ENCODE results near the gene ADAMTS14. TPM values are rescaled to one million over a fixed set of nuclear protein-coding genes. Genes with fewer than 3 reads are reported as not detected.

The ADAMTS14 gene
- polyA plus RNA-seq, 3 donors = 0.05 TPM; not detected in 2

DNA sequence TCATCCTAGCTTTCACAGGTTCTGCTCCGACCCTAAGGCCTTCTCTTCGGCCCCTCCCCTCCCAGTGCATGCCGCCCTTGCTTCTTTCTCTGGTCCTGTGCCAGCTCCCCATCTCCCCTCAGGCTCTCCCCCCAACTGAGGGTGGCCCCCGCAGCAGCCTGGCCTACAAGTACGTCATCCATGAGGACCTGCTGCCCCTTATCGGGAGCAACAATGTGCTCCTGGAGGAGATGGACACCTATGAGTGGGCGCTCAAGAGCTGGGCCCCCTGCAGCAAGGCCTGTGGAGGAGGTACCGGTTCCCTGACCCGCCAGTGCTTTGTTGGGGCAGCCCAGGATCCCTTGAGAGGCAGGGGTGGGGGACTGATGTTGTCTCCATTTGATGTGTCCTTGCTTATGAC is 79.0 kb downstream of the ADAMTS14 start:
- intact Hi-C loops (cut with micrococcal nuclease) = no loop called here

DNA sequence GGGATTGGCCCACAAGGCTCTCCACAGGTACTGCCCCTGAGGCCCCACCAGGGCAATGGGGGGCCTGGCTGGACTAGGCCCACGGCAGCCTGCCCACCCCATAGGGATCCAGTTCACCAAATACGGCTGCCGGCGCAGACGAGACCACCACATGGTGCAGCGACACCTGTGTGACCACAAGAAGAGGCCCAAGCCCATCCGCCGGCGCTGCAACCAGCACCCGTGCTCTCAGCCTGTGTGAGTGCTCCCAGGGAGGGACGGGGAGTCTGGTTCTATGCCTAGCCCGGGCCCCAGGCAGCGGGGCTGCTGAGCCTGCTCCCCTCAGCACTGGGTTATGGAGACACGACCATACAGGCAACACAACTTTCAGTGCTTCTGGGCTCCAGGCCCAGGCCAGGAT is 79.7 kb downstream of the ADAMTS14 start:
- WGBS (ENCODE audit: insufficient coverage) = 97% methylated on average over 14 of the region's 14 CpGs

More for the DNA sequence above, 79.0 kb downstream of the ADAMTS14 start:
- H3K27ac ChIP-seq (ENCODE audit: low read depth in 1 of 2, low read length in 2 of 2) = no peak overlapping the region
- 99% methylated on average over 7 of the region's 9 CpGs for WGBS (ENCODE audit: insufficient coverage)
- no peaks in the 10 kb centered on the region for H3K9me3 ChIP-seq (replicated peaks in 1 of 2; ENCODE audit: control insufficient read depth in 1 of 2, insufficient read depth in 1 of 2, low read length in 2 of 2)
- H4K20me1 ChIP-seq (ENCODE audit: insufficient read depth, low read length) = no peaks in the 10 kb centered on the region
- H3K4me1 Mint-ChIP-seq = peaks cover 5% of the 10 kb centered on the region
- peaks cover 0 to 2% (median 0%) of the 10 kb centered on the region in 7 donors for H3K9me3 Mint-ChIP-seq
- H3K4me2 ChIP-seq (replicated peaks; ENCODE audit: extremely low read depth, low read length, poor library complexity, severe bottlenecking) = no peak overlapping the region
- no peak overlapping the region for H3K4me3 ChIP-seq (replicated peaks in 1 of 3; ENCODE audit: low read depth in 2 of 3, low read length in 3 of 3)
- no peak overlapping the region for H3K27ac Mint-ChIP-seq
- no peak overlapping the region for H2AFZ ChIP-seq (ENCODE audit: insufficient read depth, low read depth, low read length, poor library complexity, severe bottlenecking)
- DNase-seq = no peak
- TF ChIP-seq CTCF (IDR thresholded peaks at IDR 0.05) = no peak
- H3K9ac ChIP-seq (ENCODE audit: insufficient read depth, low read length, poor library complexity, severe bottlenecking) = no peak overlapping the region
- H3K36me3 Mint-ChIP-seq = no peaks in the 10 kb centered on the region
- H3K27me3 Mint-ChIP-seq (ENCODE audit: low read depth in 3 of 3) = peaks cover 0 to 4% (median 2%) of the 10 kb centered on the region in 3 donors
- no peak overlapping the region for H3K4me3 Mint-ChIP-seq
- no peaks in the 10 kb centered on the region for H3K36me3 ChIP-seq (replicated peaks in 1 of 2; ENCODE audit: control insufficient read depth in 1 of 2, insufficient read depth in 2 of 2, low read length in 2 of 2)
- no peaks in the 10 kb centered on the region for H3K79me2 ChIP-seq (ENCODE audit: insufficient read depth, low read length)
- no peaks in the 10 kb centered on the region for H3K27me3 ChIP-seq (ENCODE audit: control insufficient read depth in 2 of 2, insufficient read depth in 2 of 2, low read length in 2 of 2)
- H3K4me1 ChIP-seq (ENCODE audit: control insufficient read depth in 1 of 2, insufficient read depth in 2 of 2, low read length in 2 of 2) = peaks cover 0 to 8% of the 10 kb centered on the region in 2 donors

More for the DNA sequence above, 79.7 kb downstream of the ADAMTS14 start:
- no peak for DNase-seq
- Histone ChIP-seq H3K9me3 (replicated peaks in 1 of 2; ENCODE audit: control insufficient read depth in 1 of 2, insufficient read depth in 1 of 2, low read length in 2 of 2) (no peaks in the 10 kb centered on the region), H3K4me3 (replicated peaks in 1 of 3; ENCODE audit: low read depth in 2 of 3, low read length in 3 of 3) (no peak overlapping the region), H3K9ac (ENCODE audit: insufficient read depth, low read length, poor library complexity, severe bottlenecking) (no peak overlapping the region), H3K27me3 (ENCODE audit: control insufficient read depth in 2 of 2, insufficient read depth in 2 of 2, low read length in 2 of 2) (no peaks in the 10 kb centered on the region), H4K20me1 (ENCODE audit: insufficient read depth, low read length) (no peaks in the 10 kb centered on the region), H3K36me3 (replicated peaks in 1 of 2; ENCODE audit: control insufficient read depth in 1 of 2, insufficient read depth in 2 of 2, low read length in 2 of 2) (no peaks in the 10 kb centered on the region), H2AFZ (ENCODE audit: insufficient read depth, low read depth, low read length, poor library complexity, severe bottlenecking) (no peak overlapping the region), H3K27ac (ENCODE audit: low read depth in 1 of 2, low read length in 2 of 2) (no peak overlapping the region), H3K79me2 (ENCODE audit: insufficient read depth, low read length) (no peaks in the 10 kb centered on the region), H3K4me1 (ENCODE audit: control insufficient read depth in 1 of 2, insufficient read depth in 2 of 2, low read length in 2 of 2) (peaks cover 0 to 8% of the 10 kb centered on the region in 2 donors), H3K4me2 (replicated peaks; ENCODE audit: extremely low read depth, low read length, poor library complexity, severe bottlenecking) (no peak overlapping the region)
- Mint-ChIP-seq H3K36me3 (no peaks in the 10 kb centered on the region), H3K27ac (no peak overlapping the region), H3K4me3 (no peak overlapping the region), H3K27me3 (ENCODE audit: low read depth in 3 of 3) (peaks cover 0 to 6% (median 2%) of the 10 kb centered on the region in 3 donors), H3K4me1 (peaks cover 5% of the 10 kb centered on the region), H3K9me3 (peaks cover 0 to 2% (median 0%) of the 10 kb centered on the region in 7 donors)
- intact Hi-C loops (cut with micrococcal nuclease) = no loop called here
- no peak for TF ChIP-seq CTCF (IDR thresholded peaks at IDR 0.05)
